Measurements from ENCODE around the gene ADGRE1.

The ADGRE1 gene

GRCh38 chr19:6963244-6963852, 76.0 kb downstream of the ADGRE1 start:
- no peak overlapping the region for H4K5ac ChIP-seq (ENCODE audit: low read length)
- H3K18ac ChIP-seq (ENCODE audit: low read length), result no peak overlapping the region
- no peaks in the 10 kb centered on the region for H3K79me1 ChIP-seq (ENCODE audit: low read length)
- H2BK120ac ChIP-seq (ENCODE audit: low read depth, low read length), result no peak overlapping the region
- H3K4me3 ChIP-seq (ENCODE audit: low read length), result no peak overlapping the region
- no CpG with 5 or more reads among the region's 6 CpGs for WGBS (ENCODE audit: extremely low coverage, insufficient coverage, low lambda C conversion rate)
- H3K36me3 ChIP-seq (ENCODE audit: control insufficient read depth, insufficient read depth, low read length), result no peaks in the 10 kb centered on the region
- H3K9ac ChIP-seq (ENCODE audit: low read length), result no peak overlapping the region
- no peak overlapping the region for H3K23ac ChIP-seq (ENCODE audit: low read length)
- H3K56ac ChIP-seq (ENCODE audit: low read length), result no peak overlapping the region
- no peak overlapping the region for H3K27ac ChIP-seq (ENCODE audit: low read depth, low read length)
- H3K4ac ChIP-seq (ENCODE audit: low read depth, low read length), result no peak overlapping the region
- H2AK5ac ChIP-seq (ENCODE audit: low read length), result no peak overlapping the region
- no peak for DNase-seq
- no peak overlapping the region for H4K8ac ChIP-seq (ENCODE audit: low read depth, low read length)
- no peak overlapping the region for H2BK15ac ChIP-seq (replicated peaks; ENCODE audit: low read depth)
- no peak overlapping the region for H2BK5ac ChIP-seq (ENCODE audit: low read length)
- H3K4me1 ChIP-seq (ENCODE audit: control insufficient read depth, low read depth, low read length), result no peaks in the 10 kb centered on the region
- no peaks in the 10 kb centered on the region for H3K79me2 ChIP-seq (ENCODE audit: control insufficient read depth, insufficient read depth, low read length)
- H3K27me3 ChIP-seq (ENCODE audit: insufficient read depth, low read length, poor library complexity), result no peaks in the 10 kb centered on the region
- no peak overlapping the region for H3K4me2 ChIP-seq (ENCODE audit: low read length)

- no peak for DNase-seq
- no CpG with 5 or more reads among the region's 4 CpGs for WGBS (ENCODE audit: extremely low coverage, insufficient coverage, low lambda C conversion rate)
These were observed 76.6 kb downstream of the ADGRE1 start for GRCh38 chr19:6963937-6964336.

GRCh38 chr19:6967967-6968366, 80.6 kb downstream of the ADGRE1 start:
- Histone ChIP-seq H3K79me2 (ENCODE audit: control insufficient read depth, insufficient read depth, low read length) (no peaks in the 10 kb centered on the region), H3K9ac (ENCODE audit: low read length) (no peak overlapping the region), H3K23ac (ENCODE audit: low read length) (no peak overlapping the region), H3K79me1 (ENCODE audit: low read length) (no peaks in the 10 kb centered on the region), H3K27ac (ENCODE audit: low read depth, low read length) (no peak overlapping the region), H3K4me3 (ENCODE audit: low read length) (no peak overlapping the region), H3K36me3 (ENCODE audit: control insufficient read depth, insufficient read depth, low read length) (no peaks in the 10 kb centered on the region), H3K4ac (ENCODE audit: low read depth, low read length) (no peak overlapping the region), H2BK15ac (replicated peaks; ENCODE audit: low read depth) (no peak overlapping the region), H3K27me3 (ENCODE audit: insufficient read depth, low read length, poor library complexity) (no peaks in the 10 kb centered on the region), H3K4me1 (ENCODE audit: control insufficient read depth, low read depth, low read length) (no peaks in the 10 kb centered on the region), H3K56ac (ENCODE audit: low read length) (no peak overlapping the region), H3K18ac (ENCODE audit: low read length) (no peak overlapping the region), H4K5ac (ENCODE audit: low read length) (no peak overlapping the region), H4K8ac (ENCODE audit: low read depth, low read length) (no peak overlapping the region), H2BK120ac (ENCODE audit: low read depth, low read length) (no peak overlapping the region), H2BK5ac (ENCODE audit: low read length) (no peak overlapping the region), H3K4me2 (ENCODE audit: low read length) (no peak overlapping the region), H2AK5ac (ENCODE audit: low read length) (no peak overlapping the region)
- DNase-seq, result no peak
- WGBS (ENCODE audit: extremely low coverage, insufficient coverage, low lambda C conversion rate), result no CpG with 5 or more reads among the region's 4 CpGs

More at GRCh38 chr19:6963937-6964336, 76.6 kb downstream of the ADGRE1 start:
- Histone ChIP-seq H4K8ac (ENCODE audit: low read depth, low read length) (no peak overlapping the region), H2AK5ac (ENCODE audit: low read length) (no peak overlapping the region), H3K27ac (ENCODE audit: low read depth, low read length) (no peak overlapping the region), H3K4me2 (ENCODE audit: low read length) (no peak overlapping the region), H2BK120ac (ENCODE audit: low read depth, low read length) (no peak overlapping the region), H3K4me3 (ENCODE audit: low read length) (no peak overlapping the region), H3K56ac (ENCODE audit: low read length) (no peak overlapping the region), H4K5ac (ENCODE audit: low read length) (no peak overlapping the region), H3K79me2 (ENCODE audit: control insufficient read depth, insufficient read depth, low read length) (no peaks in the 10 kb centered on the region), H3K79me1 (ENCODE audit: low read length) (no peaks in the 10 kb centered on the region), H3K4ac (ENCODE audit: low read depth, low read length) (no peak overlapping the region), H3K36me3 (ENCODE audit: control insufficient read depth, insufficient read depth, low read length) (no peaks in the 10 kb centered on the region), H2BK15ac (replicated peaks; ENCODE audit: low read depth) (no peak overlapping the region), H3K18ac (ENCODE audit: low read length) (no peak overlapping the region), H3K23ac (ENCODE audit: low read length) (no peak overlapping the region), H3K27me3 (ENCODE audit: insufficient read depth, low read length, poor library complexity) (no peaks in the 10 kb centered on the region), H3K9ac (ENCODE audit: low read length) (no peak overlapping the region), H3K4me1 (ENCODE audit: control insufficient read depth, low read depth, low read length) (no peaks in the 10 kb centered on the region), H2BK5ac (ENCODE audit: low read length) (no peak overlapping the region)

- Histone ChIP-seq H3K79me1 (ENCODE audit: low read length) (no peaks in the 10 kb centered on the region), H2BK15ac (replicated peaks; ENCODE audit: low read depth) (no peak overlapping the region), H4K8ac (ENCODE audit: low read depth, low read length) (no peak overlapping the region), H2BK5ac (ENCODE audit: low read length) (no peak overlapping the region), H3K4me1 (ENCODE audit: control insufficient read depth, low read depth, low read length) (no peaks in the 10 kb centered on the region), H3K4ac (ENCODE audit: low read depth, low read length) (no peak overlapping the region), H3K27ac (ENCODE audit: low read depth, low read length) (no peak overlapping the region), H3K23ac (ENCODE audit: low read length) (no peak overlapping the region), H3K4me3 (ENCODE audit: low read length) (no peak overlapping the region), H3K79me2 (ENCODE audit: control insufficient read depth, insufficient read depth, low read length) (no peaks in the 10 kb centered on the region), H3K9ac (ENCODE audit: low read length) (no peak overlapping the region), H4K5ac (ENCODE audit: low read length) (no peak overlapping the region), H2AK5ac (ENCODE audit: low read length) (no peak overlapping the region), H2BK120ac (ENCODE audit: low read depth, low read length) (no peak overlapping the region), H3K18ac (ENCODE audit: low read length) (no peak overlapping the region), H3K27me3 (ENCODE audit: insufficient read depth, low read length, poor library complexity) (no peaks in the 10 kb centered on the region), H3K36me3 (ENCODE audit: control insufficient read depth, insufficient read depth, low read length) (no peaks in the 10 kb centered on the region), H3K56ac (ENCODE audit: low read length) (no peak overlapping the region), H3K4me2 (ENCODE audit: low read length) (no peak overlapping the region)
- WGBS (ENCODE audit: extremely low coverage, insufficient coverage, low lambda C conversion rate), result no CpG with 5 or more reads among the region's 2 CpGs
- no peak for DNase-seq
These were observed 82.1 kb downstream of the ADGRE1 start for GRCh38 chr19:6969490-6969889.

GRCh38 chr19:6970021-6970420, 82.6 kb downstream of the ADGRE1 start:
- Histone ChIP-seq H2BK5ac (ENCODE audit: low read length) (no peak overlapping the region), H3K27me3 (ENCODE audit: insufficient read depth, low read length, poor library complexity) (no peaks in the 10 kb centered on the region), H3K56ac (ENCODE audit: low read length) (no peak overlapping the region), H3K79me2 (ENCODE audit: control insufficient read depth, insufficient read depth, low read length) (no peaks in the 10 kb centered on the region), H2BK15ac (replicated peaks; ENCODE audit: low read depth) (no peak overlapping the region), H2AK5ac (ENCODE audit: low read length) (no peak overlapping the region), H4K8ac (ENCODE audit: low read depth, low read length) (no peak overlapping the region), H3K9ac (ENCODE audit: low read length) (no peak overlapping the region), H3K23ac (ENCODE audit: low read length) (no peak overlapping the region), H3K4ac (ENCODE audit: low read depth, low read length) (no peak overlapping the region), H3K18ac (ENCODE audit: low read length) (no peak overlapping the region), H3K27ac (ENCODE audit: low read depth, low read length) (no peak overlapping the region), H2BK120ac (ENCODE audit: low read depth, low read length) (no peak overlapping the region), H3K79me1 (ENCODE audit: low read length) (no peaks in the 10 kb centered on the region), H3K36me3 (ENCODE audit: control insufficient read depth, insufficient read depth, low read length) (no peaks in the 10 kb centered on the region), H4K5ac (ENCODE audit: low read length) (no peak overlapping the region), H3K4me3 (ENCODE audit: low read length) (no peak overlapping the region), H3K4me2 (ENCODE audit: low read length) (no peak overlapping the region), H3K4me1 (ENCODE audit: control insufficient read depth, low read depth, low read length) (no peaks in the 10 kb centered on the region)
- DNase-seq, result no peak
- WGBS (ENCODE audit: extremely low coverage, insufficient coverage, low lambda C conversion rate), result no CpG with 5 or more reads among the region's 2 CpGs

- H2BK5ac ChIP-seq (ENCODE audit: low read length), result no peak overlapping the region
- WGBS (ENCODE audit: extremely low coverage, insufficient coverage, low lambda C conversion rate), result no CpG with 5 or more reads among the region's 5 CpGs
These were observed 83.1 kb downstream of the ADGRE1 start for GRCh38 chr19:6970443-6970842.

More at GRCh38 chr19:6970443-6970842, 83.1 kb downstream of the ADGRE1 start:
- no peaks in the 10 kb centered on the region for H3K27me3 ChIP-seq (ENCODE audit: insufficient read depth, low read length, poor library complexity)
- H2BK120ac ChIP-seq (ENCODE audit: low read depth, low read length), result no peak overlapping the region
- H3K4me1 ChIP-seq (ENCODE audit: control insufficient read depth, low read depth, low read length), result no peaks in the 10 kb centered on the region
- H3K9ac ChIP-seq (ENCODE audit: low read length), result no peak overlapping the region
- peak overlapping the region; percentile 13 for H3K4me3 ChIP-seq (ENCODE audit: low read length)
- H2BK15ac ChIP-seq (replicated peaks; ENCODE audit: low read depth), result no peak overlapping the region
- no peak overlapping the region for H4K5ac ChIP-seq (ENCODE audit: low read length)
- no peak overlapping the region for H4K8ac ChIP-seq (ENCODE audit: low read depth, low read length)
- no peak overlapping the region for H3K18ac ChIP-seq (ENCODE audit: low read length)
- no peak overlapping the region for H3K4ac ChIP-seq (ENCODE audit: low read depth, low read length)
- H2AK5ac ChIP-seq (ENCODE audit: low read length), result no peak overlapping the region
- no peak for DNase-seq
- no peak overlapping the region for H3K27ac ChIP-seq (ENCODE audit: low read depth, low read length)
- H3K4me2 ChIP-seq (ENCODE audit: low read length), result no peak overlapping the region
- H3K23ac ChIP-seq (ENCODE audit: low read length), result no peak overlapping the region
- H3K56ac ChIP-seq (ENCODE audit: low read length), result no peak overlapping the region
- H3K36me3 ChIP-seq (ENCODE audit: control insufficient read depth, insufficient read depth, low read length), result no peaks in the 10 kb centered on the region
- no peaks in the 10 kb centered on the region for H3K79me1 ChIP-seq (ENCODE audit: low read length)
- H3K79me2 ChIP-seq (ENCODE audit: control insufficient read depth, insufficient read depth, low read length), result no peaks in the 10 kb centered on the region
